Spinal cord (tissue), 10 donors: ENCODE data around the gene ITGA5. TPM values are rescaled to one million over a fixed set of nuclear protein-coding genes. Genes with fewer than 3 reads are reported as not detected.

Experiments
- DNase-seq, 6 donors: peaks; one replicate each; pipeline versions ENCODE4 v3.0.0 to v3.0.0-alpha.2; 2013 to 2015; ENCODE audit warnings: low spot score in 6 of 6, low read depth in 4 of 6
- H3K27ac ChIP-seq: one replicate; pipeline ENCODE4 v1.5.1; 2013; ENCODE audit warnings: low read depth, low read length, control low read depth
- H3K27me3 ChIP-seq: one replicate; pipeline ENCODE4 v1.6.1; 2013; ENCODE audit warnings: low read length; ENCODE audit not compliant: control insufficient read depth, insufficient read depth
- H3K36me3 ChIP-seq: one replicate; pipeline ENCODE4 v1.6.1; 2013; ENCODE audit warnings: low read length; ENCODE audit not compliant: control insufficient read depth, insufficient read depth
- H3K4me1 ChIP-seq: one replicate; pipeline ENCODE4 v1.6.1; 2013; ENCODE audit warnings: low read length; ENCODE audit not compliant: control insufficient read depth, insufficient read depth
- H3K4me3 ChIP-seq: one replicate; pipeline ENCODE4 v1.5.1; 2013; ENCODE audit warnings: low read depth, low read length, control low read depth
- H3K9me3 ChIP-seq: one replicate; pipeline ENCODE4 v1.6.1; 2013; ENCODE audit warnings: low read length; ENCODE audit not compliant: control insufficient read depth, insufficient read depth
- WGBS: methylation state at CpG from one replicate; pipeline ENCODE4 v1.1.5; 2013; ENCODE audit warnings: missing lambda C conversion rate; ENCODE audit not compliant: insufficient coverage; 5-methylcytosine and 5-hydroxymethylcytosine counted together
- polyA plus RNA-seq, 2 donors: library from polyadenylated mRNA; unstranded; fragments of 120-200 nt; gene quantifications; one replicate each; pipeline ENCODE4 v1.2.1, GENCODE V29; 2013; ENCODE audit not compliant: insufficient read length in 2 of 2
- total RNA-seq, 2 donors: library from RNA; depleted of rRNA in 1 of 2; stranded (reverse); fragments of 120-200 nt in 1 of 2; fragments of >200 nt in 1 of 2; gene quantifications; one replicate each; pipeline versions ENCODE4 v1.2.3 to v1.2.4, GENCODE V29; 2013 to 2014
- donor health status: healthy.

The ITGA5 gene
- total and polyA plus RNA-seq, 4 donors: 12.3 to 43.0 (median 20.0) TPM

- 0% methylated on average over 11 of the region's 21 CpGs for WGBS
- H3K27me3 ChIP-seq: no peaks in the 10 kb centered on the region
- peak overlapping the region; percentile 32 for H3K4me3 ChIP-seq
- H3K27ac ChIP-seq: peak overlapping the region; percentile 96
- peak in 4 of 6 donors; percentile 91 to 98 (median 94) for DNase-seq
- H3K9me3 ChIP-seq: no peaks in the 10 kb centered on the region
- peaks cover 16% of the 10 kb centered on the region for H3K36me3 ChIP-seq
- peaks cover 70% of the 10 kb centered on the region for H3K4me1 ChIP-seq
Observed at GRCh38 chr12:54352022-54352531, 67.0 kb downstream of the ITGA5 start.

GRCh38 chr12:54351341-54351740, 67.7 kb downstream of the ITGA5 start:
- Histone ChIP-seq H3K27ac (peak overlapping the region; percentile 96), H3K27me3 (no peaks in the 10 kb centered on the region), H3K4me1 (peaks cover 63% of the 10 kb centered on the region), H3K4me3 (no peak overlapping the region), H3K36me3 (peaks cover 23% of the 10 kb centered on the region), H3K9me3 (no peaks in the 10 kb centered on the region)
- DNase-seq: peak in 1 of 6 donors; percentile 60
- WGBS: 0% methylated on average over 1 of the region's 4 CpGs

- H3K27ac ChIP-seq: peak overlapping the region; percentile 96
- no peak overlapping the region for H3K4me3 ChIP-seq
- peaks cover 58% of the 10 kb centered on the region for H3K4me1 ChIP-seq
- peaks cover 29% of the 10 kb centered on the region for H3K36me3 ChIP-seq
- no CpG with 5 or more reads among the region's 3 CpGs for WGBS
- no peaks in the 10 kb centered on the region for H3K27me3 ChIP-seq
- peak in 2 of 6 donors; percentile 50 to 62 for DNase-seq
- H3K9me3 ChIP-seq: no peaks in the 10 kb centered on the region
Observed at GRCh38 chr12:54350743-54351142, 68.3 kb downstream of the ITGA5 start.

GRCh38 chr12:54349679-54350078, 69.4 kb downstream of the ITGA5 start:
- peak in 1 of 6 donors; percentile 71 for DNase-seq
- H3K27me3 ChIP-seq: no peaks in the 10 kb centered on the region
- H3K9me3 ChIP-seq: no peaks in the 10 kb centered on the region
- H3K4me3 ChIP-seq: no peak overlapping the region
- H3K4me1 ChIP-seq: peaks cover 48% of the 10 kb centered on the region
- H3K27ac ChIP-seq: peak overlapping the region; percentile 96
- H3K36me3 ChIP-seq: peaks cover 37% of the 10 kb centered on the region

GRCh38 chr12:54349036-54349435, 70.0 kb downstream of the ITGA5 start:
- Histone ChIP-seq H3K4me1 (peaks cover 41% of the 10 kb centered on the region), H3K4me3 (no peak overlapping the region), H3K27ac (peak overlapping the region; percentile 96), H3K36me3 (peaks cover 41% of the 10 kb centered on the region), H3K27me3 (no peaks in the 10 kb centered on the region), H3K9me3 (no peaks in the 10 kb centered on the region)
- WGBS: no CpG with 5 or more reads among the region's 4 CpGs
- peak in 1 of 6 donors; percentile 91 for DNase-seq

Other genes starting within 250 kb of the ITGA5 start
- 10 to 100 TPM; 28.7 to 32.0 TPM for gene SMUG1, start 230.3 kb downstream of the ITGA5 start, total RNA-seq
- gene SMUG1, start 230.3 kb downstream of the ITGA5 start, polyA plus RNA-seq: 10 to 100 TPM; 35.9 to 42.4 TPM
- gene CBX5, start 139.1 kb downstream of the ITGA5 start, total RNA-seq: 100 to 1,000 TPM; 114 to 134 TPM
- gene CBX5, start 139.1 kb downstream of the ITGA5 start, polyA plus RNA-seq: 100 to 1,000 TPM; 127 to 138 TPM
- 100 to 1,000 TPM; 354 to 488 TPM for gene HNRNPA1, start 138.5 kb downstream of the ITGA5 start, total RNA-seq
- 1,000 to 10,000 TPM; 1,520 to 1,571 TPM for gene HNRNPA1, start 138.5 kb downstream of the ITGA5 start, polyA plus RNA-seq
- gene NFE2, start 118.3 kb downstream of the ITGA5 start, total RNA-seq: 1 to 10 TPM; 5.6 to 6.5 TPM
- 1 to 10 TPM; 1.3 to 2.3 TPM for gene NFE2, start 118.3 kb downstream of the ITGA5 start, polyA plus RNA-seq
- 100 to 1,000 TPM in 1 of 2 donors, 10 to 100 TPM in 1; 91.0 to 163 TPM for gene COPZ1, start 94.1 kb downstream of the ITGA5 start, total RNA-seq
- gene COPZ1, start 94.1 kb downstream of the ITGA5 start, polyA plus RNA-seq: 100 to 1,000 TPM; 150 to 164 TPM
- under 1 TPM; 0.33 to 0.99 TPM for gene GPR84, start 54.8 kb downstream of the ITGA5 start, total RNA-seq
- under 1 TPM; 0.41 to 0.79 TPM for gene GPR84, start 54.8 kb downstream of the ITGA5 start, polyA plus RNA-seq
- 1 to 10 TPM; 5.0 to 6.9 TPM for gene ZNF385A, start 34.5 kb downstream of the ITGA5 start, total RNA-seq
- gene ZNF385A, start 34.5 kb downstream of the ITGA5 start, polyA plus RNA-seq: 10 to 100 TPM; 38.2 to 40.8 TPM
- gene GTSF1, start 54.3 kb upstream of the ITGA5 start, total RNA-seq: under 1 TPM; 0.17 to 0.40 TPM
- 1 to 10 TPM in 1 of 2 donors, under 1 TPM in 1; 0.33 to 2.3 TPM for gene GTSF1, start 54.3 kb upstream of the ITGA5 start, polyA plus RNA-seq
- gene NCKAP1L, start 78.5 kb upstream of the ITGA5 start, total RNA-seq: 10 to 100 TPM; 11.5 to 23.9 TPM
- gene NCKAP1L, start 78.5 kb upstream of the ITGA5 start, polyA plus RNA-seq: 10 to 100 TPM in 1 of 2 donors, 1 to 10 TPM in 1; 8.4 to 13.2 TPM
- 10 to 100 TPM; 10.1 to 29.1 TPM for gene PDE1B, start 130.3 kb upstream of the ITGA5 start, total RNA-seq
- gene PDE1B, start 130.3 kb upstream of the ITGA5 start, polyA plus RNA-seq: 10 to 100 TPM; 47.5 to 57.9 TPM
- 10 to 100 TPM in 1 of 2 donors, 1 to 10 TPM in 1; 9.4 to 18.7 TPM for gene PPP1R1A, start 169.4 kb upstream of the ITGA5 start, total RNA-seq
- 100 to 1,000 TPM; 119 to 129 TPM for gene PPP1R1A, start 169.4 kb upstream of the ITGA5 start, polyA plus RNA-seq
- gene LACRT, start 215.6 kb upstream of the ITGA5 start, total RNA-seq: not detected
- not detected for gene LACRT, start 215.6 kb upstream of the ITGA5 start, polyA plus RNA-seq
- gene DCD, start 229.1 kb upstream of the ITGA5 start, total RNA-seq: not detected
- not detected for gene DCD, start 229.1 kb upstream of the ITGA5 start, polyA plus RNA-seq